Measurements from ENCODE around the gene TEX261. TPM values are rescaled to one million over a fixed set of nuclear protein-coding genes. Genes with fewer than 3 reads are reported as not detected.

Gene TEX261
- total and polyA plus RNA-seq, 4 experiments from 2014 or later: 39.6 to 70.0 (median 52.1) TPM

GRCh38 chr2:70941186-70941585, 53.5 kb downstream of the TEX261 start:
- no peak for DNase-seq
- no peaks in the 10 kb centered on the region for H3K27me3 ChIP-seq (ENCODE audit: insufficient read depth, low read length)
- no peaks in the 10 kb centered on the region for H3K9me3 Mint-ChIP-seq
- CTCF ChIA-PET (ENCODE audit: partially characterized antibody): no interaction called here
- POLR2A ChIA-PET (ENCODE audit: partially characterized antibody): no interaction called here
- no peaks in the 10 kb centered on the region for H3K4me1 Mint-ChIP-seq
- H3K36me3 Mint-ChIP-seq: no peaks in the 10 kb centered on the region
- H3K4me1 ChIP-seq (ENCODE audit: insufficient read depth, low read length): no peaks in the 10 kb centered on the region
- peaks cover 13 to 14% of the 10 kb centered on the region in 2 donors for H3K27me3 Mint-ChIP-seq
- intact Hi-C loops (cut with micrococcal nuclease): no loop called here
- no peak overlapping the region for H3K27ac Mint-ChIP-seq
- H3K9me3 ChIP-seq (ENCODE audit: control insufficient read depth in 1 of 2, low read length in 2 of 2): no peaks in the 10 kb centered on the region
- H3K4me3 ChIP-seq (ENCODE audit: low read length in 2 of 2): no peak overlapping the region
- no peak overlapping the region for H3K27ac ChIP-seq (ENCODE audit: low read depth, low read length)
- no peak overlapping the region for H3K4me3 Mint-ChIP-seq
- no peaks in the 10 kb centered on the region for H3K36me3 ChIP-seq (ENCODE audit: insufficient read depth, low read length)

GRCh38 chr2:70939839-70940580, 54.7 kb downstream of the TEX261 start:
- ChIA-PET CTCF (ENCODE audit: partially characterized antibody) (interaction anchor here (1.9 kb wide), 1 partner anchor 8 kb away, joined by 13 read pairs; no protein-coding TSS in a partner anchor), POLR2A (ENCODE audit: partially characterized antibody) (no interaction called here)
- Histone ChIP-seq H3K9me3 (ENCODE audit: control insufficient read depth in 1 of 2, low read length in 2 of 2) (no peaks in the 10 kb centered on the region), H3K4me1 (ENCODE audit: insufficient read depth, low read length) (no peaks in the 10 kb centered on the region), H3K4me3 (ENCODE audit: low read length in 2 of 2) (no peak overlapping the region), H3K36me3 (ENCODE audit: insufficient read depth, low read length) (no peaks in the 10 kb centered on the region), H3K27me3 (ENCODE audit: insufficient read depth, low read length) (no peaks in the 10 kb centered on the region), H3K27ac (ENCODE audit: low read depth, low read length) (no peak overlapping the region)
- Mint-ChIP-seq H3K9me3 (no peaks in the 10 kb centered on the region), H3K4me3 (no peak overlapping the region), H3K27ac (no peak overlapping the region), H3K36me3 (no peaks in the 10 kb centered on the region), H3K27me3 (peaks cover 11 to 14% of the 10 kb centered on the region in 2 donors), H3K4me1 (peaks cover 0 to 2% (median 0%) of the 10 kb centered on the region in 4 donors)
- DNase-seq: no peak
- intact Hi-C loops (cut with micrococcal nuclease): no loop called here

- Histone ChIP-seq H3K9me3 (ENCODE audit: control insufficient read depth in 1 of 2, low read length in 2 of 2) (no peaks in the 10 kb centered on the region), H3K36me3 (ENCODE audit: insufficient read depth, low read length) (no peaks in the 10 kb centered on the region), H3K4me3 (ENCODE audit: low read length in 2 of 2) (no peak overlapping the region), H3K27ac (ENCODE audit: low read depth, low read length) (no peak overlapping the region), H3K27me3 (ENCODE audit: insufficient read depth, low read length) (no peaks in the 10 kb centered on the region), H3K4me1 (ENCODE audit: insufficient read depth, low read length) (no peaks in the 10 kb centered on the region)
- H3K27ac Mint-ChIP-seq: no peak overlapping the region
- H3K4me3 Mint-ChIP-seq: no peak overlapping the region
- peaks cover 0 to 2% (median 0%) of the 10 kb centered on the region in 4 donors for H3K4me1 Mint-ChIP-seq
- DNase-seq: no peak
- H3K9me3 Mint-ChIP-seq: no peaks in the 10 kb centered on the region
- ChIA-PET CTCF (ENCODE audit: partially characterized antibody) (interaction anchor here (1.9 kb wide), 1 partner anchor 9 kb away, joined by 13 read pairs; no protein-coding TSS in a partner anchor), POLR2A (ENCODE audit: partially characterized antibody) (no interaction called here)
- no peaks in the 10 kb centered on the region for H3K36me3 Mint-ChIP-seq
- intact Hi-C loops (cut with micrococcal nuclease): no loop called here
- H3K27me3 Mint-ChIP-seq: peaks cover 11 to 14% of the 10 kb centered on the region in 2 donors
Observed at GRCh38 chr2:70939001-70939838, 55.5 kb downstream of the TEX261 start.

GRCh38 chr2:70938586-70938950, 56.1 kb downstream of the TEX261 start:
- Mint-ChIP-seq H3K9me3 (no peaks in the 10 kb centered on the region), H3K4me3 (no peak overlapping the region), H3K4me1 (peaks cover 0 to 2% (median 0%) of the 10 kb centered on the region in 4 donors), H3K36me3 (no peaks in the 10 kb centered on the region), H3K27ac (no peak overlapping the region), H3K27me3 (peaks cover 11 to 14% of the 10 kb centered on the region in 2 donors)
- ChIA-PET POLR2A (ENCODE audit: partially characterized antibody) (no interaction called here), CTCF (ENCODE audit: partially characterized antibody) (interaction anchor here (1.9 kb wide), 1 partner anchor 9 kb away, joined by 13 read pairs; no protein-coding TSS in a partner anchor)
- Histone ChIP-seq H3K36me3 (ENCODE audit: insufficient read depth, low read length) (no peaks in the 10 kb centered on the region), H3K27me3 (ENCODE audit: insufficient read depth, low read length) (no peaks in the 10 kb centered on the region), H3K4me3 (ENCODE audit: low read length in 2 of 2) (no peak overlapping the region), H3K27ac (ENCODE audit: low read depth, low read length) (no peak overlapping the region), H3K9me3 (ENCODE audit: control insufficient read depth in 1 of 2, low read length in 2 of 2) (no peaks in the 10 kb centered on the region), H3K4me1 (ENCODE audit: insufficient read depth, low read length) (no peaks in the 10 kb centered on the region)
- no peak for DNase-seq
- intact Hi-C loops (cut with micrococcal nuclease): no loop called here

GRCh38 chr2:70937866-70938585, 56.6 kb downstream of the TEX261 start:
- H3K27me3 Mint-ChIP-seq: peaks cover 11 to 14% of the 10 kb centered on the region in 2 donors
- H3K4me3 Mint-ChIP-seq: no peak overlapping the region
- H3K4me3 ChIP-seq (ENCODE audit: low read length in 2 of 2): no peak overlapping the region
- intact Hi-C loops (cut with micrococcal nuclease): no loop called here
- H3K27ac Mint-ChIP-seq: no peak overlapping the region
- H3K27me3 ChIP-seq (ENCODE audit: insufficient read depth, low read length): no peaks in the 10 kb centered on the region
- peaks cover 0 to 2% (median 0%) of the 10 kb centered on the region in 4 donors for H3K4me1 Mint-ChIP-seq
- CTCF ChIA-PET (ENCODE audit: partially characterized antibody): interaction anchor here (1.9 kb wide), 1 partner anchor 10 kb away, joined by 13 read pairs; no protein-coding TSS in a partner anchor
- H3K36me3 Mint-ChIP-seq: no peaks in the 10 kb centered on the region
- no peak for DNase-seq
- no peaks in the 10 kb centered on the region for H3K36me3 ChIP-seq (ENCODE audit: insufficient read depth, low read length)
- no peaks in the 10 kb centered on the region for H3K4me1 ChIP-seq (ENCODE audit: insufficient read depth, low read length)
- H3K9me3 Mint-ChIP-seq: no peaks in the 10 kb centered on the region
- POLR2A ChIA-PET (ENCODE audit: partially characterized antibody): no interaction called here
- no peak overlapping the region for H3K27ac ChIP-seq (ENCODE audit: low read depth, low read length)
- no peaks in the 10 kb centered on the region for H3K9me3 ChIP-seq (ENCODE audit: control insufficient read depth in 1 of 2, low read length in 2 of 2)

GRCh38 chr2:70936979-70937811, 57.5 kb downstream of the TEX261 start:
- no peak for DNase-seq

More at GRCh38 chr2:70936979-70937811, 57.5 kb downstream of the TEX261 start:
- no peaks in the 10 kb centered on the region for H3K36me3 Mint-ChIP-seq
- POLR2A ChIA-PET (ENCODE audit: partially characterized antibody): no interaction called here
- Histone ChIP-seq H3K36me3 (ENCODE audit: insufficient read depth, low read length) (no peaks in the 10 kb centered on the region), H3K4me1 (ENCODE audit: insufficient read depth, low read length) (no peaks in the 10 kb centered on the region), H3K27ac (ENCODE audit: low read depth, low read length) (no peak overlapping the region), H3K4me3 (ENCODE audit: low read length in 2 of 2) (no peak overlapping the region), H3K9me3 (ENCODE audit: control insufficient read depth in 1 of 2, low read length in 2 of 2) (no peaks in the 10 kb centered on the region), H3K27me3 (ENCODE audit: insufficient read depth, low read length) (no peaks in the 10 kb centered on the region)
- no peak overlapping the region for H3K4me3 Mint-ChIP-seq
- H3K27ac Mint-ChIP-seq: no peak overlapping the region
- H3K27me3 Mint-ChIP-seq: peaks cover 11 to 15% of the 10 kb centered on the region in 2 donors
- peaks cover 0 to 2% (median 0%) of the 10 kb centered on the region in 4 donors for H3K4me1 Mint-ChIP-seq
- H3K9me3 Mint-ChIP-seq: no peaks in the 10 kb centered on the region
- CTCF ChIA-PET (ENCODE audit: partially characterized antibody): no interaction called here
- intact Hi-C loops (cut with micrococcal nuclease): no loop called here
